DOHH2 (cell line): ENCODE measurements around the gene RPL28.

Source experiments
- H3F3A ChIP-seq: fragments of 200-600 bp; sonication (generic), shearing (Covaris generic); 2 replicates; pipeline ENCODE4 v1.6.0; 2016; ENCODE audit warnings: antibody characterized with exemption, mild to moderate bottlenecking; ENCODE audit not compliant: control insufficient read depth, insufficient read depth
- H3K27ac ChIP-seq: fragments of 200-600 bp; sonication (generic); 2 replicates; pipeline ENCODE4 v1.5.1; 2014; ENCODE audit warnings: low read depth, mild to moderate bottlenecking, low read length, moderate library complexity
- H3K27me3 ChIP-seq: fragments of 200-600 bp; sonication (generic); 2 replicates; pipeline ENCODE4 v1.6.1; 2014; ENCODE audit warnings: mild to moderate bottlenecking, low read length, mixed read lengths; ENCODE audit not compliant: control insufficient read depth
- H3K36me3 ChIP-seq: fragments of 200-600 bp; sonication (generic); 2 replicates; pipeline ENCODE4 v1.6.1; 2014; ENCODE audit warnings: mild to moderate bottlenecking, low read length, moderate library complexity, mixed read lengths; ENCODE audit not compliant: control insufficient read depth
- H3K4me1 ChIP-seq: fragments of 200-600 bp; sonication (generic); 2 replicates; pipeline ENCODE4 v1.6.1; 2014; ENCODE audit warnings: mild to moderate bottlenecking, low read length, mixed read lengths; ENCODE audit not compliant: control insufficient read depth
- H3K4me2 ChIP-seq: fragments of 200-600 bp; sonication (generic); 2 replicates; pipeline ENCODE4 v1.6.0; 2014; ENCODE audit warnings: mild to moderate bottlenecking, low read length, moderate library complexity
- H3K4me3 ChIP-seq: fragments of 200-600 bp; sonication (generic); 2 replicates; pipeline ENCODE4 v1.5.1; 2014; ENCODE audit warnings: mild to moderate bottlenecking, low read length, mixed read lengths
- H3K79me2 ChIP-seq: fragments of 200-600 bp; sonication (generic); 2 replicates; pipeline ENCODE4 v1.6.1; 2014; ENCODE audit warnings: mild to moderate bottlenecking, low read length, mixed read lengths; ENCODE audit not compliant: control insufficient read depth
- H3K9me2 ChIP-seq: fragments of 200-600 bp; sonication (generic); replicated peaks from 2 replicates; pipeline ENCODE4 v1.6.1; 2014; ENCODE audit warnings: mild to moderate bottlenecking, low read length, mixed read lengths; ENCODE audit not compliant: control insufficient read depth
- H3K9me3 ChIP-seq: fragments of 200-600 bp; sonication (generic); 2 replicates; pipeline ENCODE4 v1.6.1; 2014; ENCODE audit warnings: antibody characterized with exemption, low read length, mixed read lengths; ENCODE audit not compliant: control insufficient read depth, insufficient read depth
- H4K20me1 ChIP-seq: fragments of 200-600 bp; sonication (generic); 2 replicates; pipeline ENCODE4 v1.6.0; 2014; ENCODE audit warnings: low read depth, mild to moderate bottlenecking, antibody characterized with exemption, low read length, moderate library complexity; ENCODE audit not compliant: control insufficient read depth, insufficient read depth
- EZH2phosphoT487 ChIP-seq: fragments of 200-600 bp; sonication (generic); IDR thresholded peaks from 2 replicates; pipeline ENCODE4 v1.6.1; 2017; ENCODE audit warnings: borderline replicate concordance, mild to moderate bottlenecking, antibody characterized with exemption, low read length, moderate library complexity, mixed read lengths
- TF ChIP-seq, protein P1 (sequence below): fragments of 200-600 bp; sonication (generic); IDR thresholded peaks from one replicate; pipeline ENCODE4 v1.5.1; 2014; ENCODE audit warnings: antibody characterized with exemption, mild to moderate bottlenecking, low read depth, low read length; ENCODE audit not compliant: poor library complexity, severe bottlenecking

RPL28 gene

DNA sequence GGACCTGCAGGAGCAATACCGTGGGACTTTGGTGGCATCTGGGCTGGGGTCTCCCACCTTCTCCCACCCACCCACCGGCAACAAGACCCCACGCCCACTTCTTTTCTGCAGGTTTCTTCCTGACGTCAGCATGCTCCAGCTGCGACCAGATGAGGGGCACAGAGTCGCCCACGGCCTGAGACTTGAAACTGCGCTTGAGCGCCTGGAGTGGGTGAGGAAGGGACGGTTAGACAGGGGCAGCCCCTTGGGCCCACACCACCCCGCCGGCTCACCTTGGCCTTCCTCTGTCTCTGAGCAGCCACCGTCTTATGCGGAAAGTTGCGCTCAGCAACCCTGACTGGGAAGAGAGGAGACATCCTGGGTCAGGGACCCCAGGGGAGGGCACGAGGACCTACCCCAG lies 24.8 kb upstream of the RPL28 start:
- Histone ChIP-seq H3K4me2 (no peak overlapping the region), H3K4me1 (peaks cover 6% of the 10 kb centered on the region), H3K9me3 (no peaks in the 10 kb centered on the region), H3F3A (no peaks in the 10 kb centered on the region), H4K20me1 (no peaks in the 10 kb centered on the region), H3K36me3 (no peaks in the 10 kb centered on the region), H3K79me2 (no peaks in the 10 kb centered on the region), H3K4me3 (no peak overlapping the region), H3K27ac (no peak overlapping the region), H3K9me2 (no peaks in the 10 kb centered on the region), H3K27me3 (peaks cover 7% of the 10 kb centered on the region)
- TF ChIP-seq EZH2phosphoT487: no peak
- TF ChIP-seq, protein P1, sequence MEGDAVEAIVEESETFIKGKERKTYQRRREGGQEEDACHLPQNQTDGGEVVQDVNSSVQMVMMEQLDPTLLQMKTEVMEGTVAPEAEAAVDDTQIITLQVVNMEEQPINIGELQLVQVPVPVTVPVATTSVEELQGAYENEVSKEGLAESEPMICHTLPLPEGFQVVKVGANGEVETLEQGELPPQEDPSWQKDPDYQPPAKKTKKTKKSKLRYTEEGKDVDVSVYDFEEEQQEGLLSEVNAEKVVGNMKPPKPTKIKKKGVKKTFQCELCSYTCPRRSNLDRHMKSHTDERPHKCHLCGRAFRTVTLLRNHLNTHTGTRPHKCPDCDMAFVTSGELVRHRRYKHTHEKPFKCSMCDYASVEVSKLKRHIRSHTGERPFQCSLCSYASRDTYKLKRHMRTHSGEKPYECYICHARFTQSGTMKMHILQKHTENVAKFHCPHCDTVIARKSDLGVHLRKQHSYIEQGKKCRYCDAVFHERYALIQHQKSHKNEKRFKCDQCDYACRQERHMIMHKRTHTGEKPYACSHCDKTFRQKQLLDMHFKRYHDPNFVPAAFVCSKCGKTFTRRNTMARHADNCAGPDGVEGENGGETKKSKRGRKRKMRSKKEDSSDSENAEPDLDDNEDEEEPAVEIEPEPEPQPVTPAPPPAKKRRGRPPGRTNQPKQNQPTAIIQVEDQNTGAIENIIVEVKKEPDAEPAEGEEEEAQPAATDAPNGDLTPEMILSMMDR: no peak

DNA sequence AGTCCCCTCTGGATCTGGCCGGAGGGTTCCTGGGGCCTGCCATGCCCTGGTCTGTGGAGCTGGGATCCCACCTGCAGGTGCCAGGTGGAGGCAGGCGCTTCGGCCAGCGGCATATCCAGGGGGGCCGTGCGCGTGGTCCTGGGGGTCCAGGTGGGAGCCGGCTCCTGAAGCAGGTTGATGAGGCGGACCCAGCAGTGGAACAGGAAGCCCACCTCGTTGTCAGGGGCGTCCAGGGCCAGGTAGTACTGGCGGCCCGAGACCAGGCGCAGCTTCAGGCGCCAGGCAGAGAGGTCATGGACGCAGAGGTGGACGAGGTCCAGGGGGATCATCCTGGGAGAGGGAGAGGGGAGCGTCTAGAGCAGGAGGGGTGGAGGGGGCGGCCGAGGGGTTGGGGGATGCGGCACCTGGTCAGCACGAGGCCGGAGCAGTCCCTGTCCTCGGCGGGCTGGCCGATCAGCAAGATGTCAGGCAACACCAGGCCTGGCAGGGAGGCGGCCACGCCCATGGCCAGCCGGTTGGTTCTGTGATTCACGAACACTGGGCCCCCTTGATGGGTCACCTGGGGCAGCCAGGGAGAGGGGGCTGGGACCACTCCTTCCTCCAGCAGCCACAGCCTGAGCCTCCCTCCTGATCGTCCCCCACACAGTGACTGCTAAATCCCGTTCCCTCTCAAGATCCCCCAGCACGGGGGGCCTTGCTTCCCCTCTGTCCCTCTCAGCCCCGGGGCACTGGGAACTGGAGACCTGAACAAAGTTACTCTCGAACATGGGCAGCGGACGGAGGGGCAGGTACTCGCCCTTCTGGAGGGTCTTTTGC lies 23.4 kb upstream of the RPL28 start:
- Histone ChIP-seq H3K9me3 (no peaks in the 10 kb centered on the region), H3K27me3 (no peaks in the 10 kb centered on the region; the same call in 1 of the 2 replicates), H3K79me2 (no peaks in the 10 kb centered on the region), H3K27ac (no peak overlapping the region), H3K9me2 (no peaks in the 10 kb centered on the region), H3K4me1 (peaks cover 6% of the 10 kb centered on the region), H3F3A (no peaks in the 10 kb centered on the region), H4K20me1 (no peaks in the 10 kb centered on the region), H3K4me2 (no peak overlapping the region), H3K4me3 (no peak overlapping the region), H3K36me3 (no peaks in the 10 kb centered on the region)
- no peak for TF ChIP-seq EZH2phosphoT487
- TF ChIP-seq, protein P1: no peak

DNA sequence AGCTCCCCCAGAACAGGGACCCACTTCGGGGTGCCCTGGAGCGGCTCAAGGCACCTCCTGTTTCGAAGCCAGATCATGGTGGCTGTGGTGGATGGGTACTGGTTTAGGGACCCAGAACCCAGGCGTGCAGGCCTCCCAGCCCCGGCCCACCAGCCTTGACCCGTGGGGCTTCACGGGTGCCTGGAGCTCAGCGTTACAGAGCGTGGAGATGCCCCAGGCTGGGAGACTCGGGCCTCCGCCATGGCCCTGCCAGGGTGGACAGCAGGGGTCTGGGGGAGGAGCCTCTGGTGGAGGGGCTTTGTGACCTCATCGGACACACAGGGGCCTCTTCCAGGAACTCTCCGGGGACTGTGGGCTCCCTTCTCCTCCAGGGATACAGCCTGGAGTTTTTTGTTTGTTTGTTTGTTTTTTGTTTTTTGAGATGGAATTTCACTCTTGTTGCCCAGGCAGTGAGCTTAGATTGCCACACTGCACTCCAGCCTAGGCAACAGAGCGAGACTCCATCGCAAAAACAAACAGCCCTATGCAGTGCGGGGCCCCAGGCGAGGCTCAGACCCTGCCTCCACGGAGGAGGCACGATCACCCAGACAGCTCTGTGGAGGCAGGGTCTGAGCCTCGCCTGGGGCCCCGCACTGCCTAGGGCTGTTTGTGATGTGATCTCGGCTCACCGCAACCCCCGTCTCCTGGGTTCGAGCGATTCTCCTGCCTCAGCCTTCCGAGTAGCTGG lies 22.6 kb upstream of the RPL28 start, which contains the start of gene GARIN5B:
TSS of gene GARIN5B (minus strand) at position 271 of the 727 bp plus-strand sequence. CDS start at position 77, 194 bp downstream.
- H3K4me3 ChIP-seq: no peak within 1 kb of the TSS
- H3K27ac ChIP-seq: no peak within 1 kb of the TSS
- no peaks in the 10 kb centered on the region for H3K36me3 ChIP-seq
- no peaks in the 10 kb centered on the region for H3K9me2 ChIP-seq
- TF ChIP-seq EZH2phosphoT487: no peak
- TF ChIP-seq, protein P1: no peak
- H3K4me1 ChIP-seq: peaks cover 6% of the 10 kb centered on the region
- H3F3A ChIP-seq: no peaks in the 10 kb centered on the region
- no peak within 1 kb of the TSS for H3K4me2 ChIP-seq
- H3K9me3 ChIP-seq: no peaks in the 10 kb centered on the region
- H3K79me2 ChIP-seq: no peaks in the 10 kb centered on the region
- no peaks in the 10 kb centered on the region for H4K20me1 ChIP-seq
- peaks cover 4% of the 10 kb centered on the region for H3K27me3 ChIP-seq
